ENCODE results near the gene GOLGA6C.
"Not testable (repeated sequence)": the region's sequence is repeated elsewhere in the genome, so short reads cannot be mapped to it uniquely, and the experiment has no call there.

The GOLGA6C gene

DNA sequence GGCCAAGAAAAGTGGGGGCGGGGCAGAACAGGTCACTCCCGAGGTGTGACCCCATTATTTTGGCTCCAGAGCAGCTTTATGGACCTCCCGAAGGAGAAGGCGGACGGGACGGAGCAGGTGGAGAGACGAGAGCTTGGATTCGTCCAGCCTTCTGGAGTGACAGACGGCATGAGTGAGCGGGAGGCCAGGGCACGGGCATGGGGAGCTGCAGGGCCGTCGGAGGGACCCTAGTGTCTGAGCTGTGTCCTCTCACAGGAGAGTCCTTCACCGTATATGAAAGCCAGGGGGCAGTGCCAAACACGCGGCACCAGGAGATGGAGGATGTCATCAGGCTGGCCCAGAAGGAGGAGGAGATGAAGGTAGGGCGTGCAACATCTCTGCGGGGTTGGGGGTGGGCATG lies 35.5 kb downstream of the GOLGA6C start:
- H3K4me1 ChIP-seq (ENCODE audit: insufficient read depth, poor library complexity, severe bottlenecking); H3K27me3 ChIP-seq (ENCODE audit: insufficient read depth, poor library complexity, severe bottlenecking); DNase-seq (ENCODE audit: low spot score); ATAC-seq (ENCODE audit: low read depth); H3K9me3 ChIP-seq (ENCODE audit: severe bottlenecking); H3K27ac ChIP-seq (ENCODE audit: poor library complexity, severe bottlenecking); H3K4me3 ChIP-seq (ENCODE audit: severe bottlenecking); H3K36me3 ChIP-seq (ENCODE audit: low read depth): not testable (repeated sequence)

DNA sequence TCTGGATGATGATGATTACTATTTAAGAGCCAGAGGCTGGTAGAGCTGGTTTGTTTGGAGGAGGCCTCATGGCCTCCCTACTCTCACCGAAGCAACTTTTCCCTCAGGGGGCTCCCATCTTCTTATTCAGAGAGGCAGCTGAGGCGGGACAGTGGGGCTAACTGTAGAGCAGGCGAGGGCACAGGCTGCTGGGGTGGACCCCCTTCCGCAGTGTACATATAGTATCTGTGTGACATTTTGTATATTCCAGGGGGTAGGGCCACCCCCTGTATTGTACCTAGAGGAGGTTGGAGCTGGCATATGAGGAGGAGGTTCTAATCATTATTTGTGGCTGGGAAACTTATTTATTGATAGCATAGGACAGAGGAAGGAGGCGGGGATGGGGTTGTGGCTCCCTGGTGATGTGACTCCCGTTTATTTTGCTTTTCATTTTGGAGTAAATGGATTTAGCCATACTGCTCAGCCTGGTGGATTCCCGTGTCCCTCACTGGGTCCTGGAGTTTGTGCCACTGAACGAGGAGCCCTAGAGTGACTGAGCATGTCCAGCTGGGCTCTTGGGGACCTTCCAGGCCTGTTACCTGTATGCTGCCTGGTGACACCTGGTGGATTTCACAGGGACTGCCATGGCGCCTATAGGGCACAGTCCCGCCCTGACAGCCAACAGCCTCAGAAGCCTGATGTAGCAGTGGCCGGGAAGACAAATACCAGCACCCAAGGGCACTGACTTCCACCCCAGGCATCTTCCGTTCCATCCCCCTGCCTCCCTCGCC lies 40.6 kb downstream of the GOLGA6C start:
- H3K4me3 ChIP-seq (ENCODE audit: severe bottlenecking); H3K4me1 ChIP-seq (ENCODE audit: insufficient read depth, poor library complexity, severe bottlenecking); H3K36me3 ChIP-seq (ENCODE audit: low read depth); H3K27me3 ChIP-seq (ENCODE audit: insufficient read depth, poor library complexity, severe bottlenecking); H3K9me3 ChIP-seq (ENCODE audit: severe bottlenecking); DNase-seq (ENCODE audit: low spot score); H3K27ac ChIP-seq (ENCODE audit: poor library complexity, severe bottlenecking): not testable (repeated sequence)
- peak; percentile 97 for ATAC-seq (ENCODE audit: low read depth)

DNA sequence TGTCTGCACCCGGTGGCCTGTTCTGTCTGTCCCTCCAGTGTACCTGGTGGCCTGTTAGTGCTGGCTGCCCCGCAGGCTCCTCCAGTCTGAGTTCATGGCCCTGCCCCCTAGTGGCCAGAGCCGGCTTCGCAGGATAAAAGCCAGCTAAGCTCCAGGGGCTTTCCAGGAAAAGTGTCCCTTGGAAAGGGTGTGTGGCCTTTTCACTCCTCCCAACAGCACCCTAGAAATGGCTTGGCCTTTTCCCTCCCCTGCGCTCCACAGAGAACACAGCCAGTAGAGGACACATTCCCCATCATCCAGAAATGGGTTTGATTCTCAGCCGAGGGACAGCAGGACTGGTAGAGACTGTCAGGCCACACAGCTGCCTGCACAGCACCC lies 41.2 kb downstream of the GOLGA6C start:
- not testable (repeated sequence) for H3K36me3 ChIP-seq (ENCODE audit: low read depth); H3K9me3 ChIP-seq (ENCODE audit: severe bottlenecking); H3K27ac ChIP-seq (ENCODE audit: poor library complexity, severe bottlenecking); H3K4me1 ChIP-seq (ENCODE audit: insufficient read depth, poor library complexity, severe bottlenecking); H3K4me3 ChIP-seq (ENCODE audit: severe bottlenecking); H3K27me3 ChIP-seq (ENCODE audit: insufficient read depth, poor library complexity, severe bottlenecking); DNase-seq (ENCODE audit: low spot score)
- TF ChIP-seq, protein P1, sequence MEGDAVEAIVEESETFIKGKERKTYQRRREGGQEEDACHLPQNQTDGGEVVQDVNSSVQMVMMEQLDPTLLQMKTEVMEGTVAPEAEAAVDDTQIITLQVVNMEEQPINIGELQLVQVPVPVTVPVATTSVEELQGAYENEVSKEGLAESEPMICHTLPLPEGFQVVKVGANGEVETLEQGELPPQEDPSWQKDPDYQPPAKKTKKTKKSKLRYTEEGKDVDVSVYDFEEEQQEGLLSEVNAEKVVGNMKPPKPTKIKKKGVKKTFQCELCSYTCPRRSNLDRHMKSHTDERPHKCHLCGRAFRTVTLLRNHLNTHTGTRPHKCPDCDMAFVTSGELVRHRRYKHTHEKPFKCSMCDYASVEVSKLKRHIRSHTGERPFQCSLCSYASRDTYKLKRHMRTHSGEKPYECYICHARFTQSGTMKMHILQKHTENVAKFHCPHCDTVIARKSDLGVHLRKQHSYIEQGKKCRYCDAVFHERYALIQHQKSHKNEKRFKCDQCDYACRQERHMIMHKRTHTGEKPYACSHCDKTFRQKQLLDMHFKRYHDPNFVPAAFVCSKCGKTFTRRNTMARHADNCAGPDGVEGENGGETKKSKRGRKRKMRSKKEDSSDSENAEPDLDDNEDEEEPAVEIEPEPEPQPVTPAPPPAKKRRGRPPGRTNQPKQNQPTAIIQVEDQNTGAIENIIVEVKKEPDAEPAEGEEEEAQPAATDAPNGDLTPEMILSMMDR (IDR thresholded peaks at IDR 0.05; ENCODE audit: poor library complexity, severe bottlenecking): peak; percentile 75
- ATAC-seq (ENCODE audit: low read depth): peak; percentile 88

DNA sequence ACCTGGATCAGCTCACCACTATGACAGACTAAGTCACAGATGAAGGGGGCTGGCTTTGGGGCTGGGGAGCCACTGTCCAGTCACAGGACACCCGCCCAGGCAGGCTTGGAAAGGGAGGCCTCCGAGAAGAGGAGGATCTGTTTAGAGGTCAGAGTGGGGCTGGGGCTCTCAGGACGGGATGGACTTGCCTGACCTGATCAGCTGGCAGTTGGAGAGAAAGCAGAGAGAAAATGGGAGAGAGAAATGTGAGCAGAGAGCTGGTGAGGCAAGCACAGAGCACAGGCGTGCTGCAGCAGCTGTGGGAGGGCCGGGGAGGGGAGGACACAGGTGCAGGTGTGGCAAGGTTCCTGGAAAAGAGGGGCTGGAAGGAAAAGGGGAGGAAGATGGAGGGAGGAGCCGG lies 41.9 kb downstream of the GOLGA6C start:
- H3K27me3 ChIP-seq (ENCODE audit: insufficient read depth, poor library complexity, severe bottlenecking): peaks cover 12% of the 10 kb centered on the region
- not testable (repeated sequence) for H3K27ac ChIP-seq (ENCODE audit: poor library complexity, severe bottlenecking); H3K36me3 ChIP-seq (ENCODE audit: low read depth); H3K4me3 ChIP-seq (ENCODE audit: severe bottlenecking); ATAC-seq (ENCODE audit: low read depth); H3K4me1 ChIP-seq (ENCODE audit: insufficient read depth, poor library complexity, severe bottlenecking); H3K9me3 ChIP-seq (ENCODE audit: severe bottlenecking); DNase-seq (ENCODE audit: low spot score)

DNA sequence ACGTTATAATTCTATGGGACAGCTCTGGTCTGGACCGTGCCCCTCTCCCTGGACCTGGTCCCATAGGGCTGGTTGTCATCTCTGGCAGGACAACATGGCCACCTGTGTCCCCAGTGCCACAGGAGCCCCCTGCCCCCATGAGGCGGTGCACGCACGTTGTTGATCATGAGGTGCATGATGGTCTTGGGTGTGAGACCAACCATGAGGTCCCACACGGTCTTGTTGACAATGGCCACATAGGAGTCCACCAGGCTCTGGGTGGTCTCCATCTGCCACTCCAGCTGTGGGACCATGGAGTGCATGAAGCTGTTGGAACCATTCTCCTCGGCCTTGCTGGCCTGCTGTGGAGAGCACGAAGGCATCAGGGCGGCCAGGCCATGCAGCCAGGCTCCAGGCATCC lies 44.2 kb downstream of the GOLGA6C start:
- H3K4me3 ChIP-seq (ENCODE audit: severe bottlenecking): no peak overlapping the region
- H3K4me1 ChIP-seq (ENCODE audit: insufficient read depth, poor library complexity, severe bottlenecking): no peaks in the 10 kb centered on the region
- DNase-seq (ENCODE audit: low spot score) (no peak), ATAC-seq (ENCODE audit: low read depth) (no peak)
- TF ChIP-seq, protein P1 (IDR thresholded peaks at IDR 0.05; ENCODE audit: poor library complexity, severe bottlenecking): no peak
- H3K27ac ChIP-seq (ENCODE audit: poor library complexity, severe bottlenecking): no peak overlapping the region
- no peaks in the 10 kb centered on the region for H3K36me3 ChIP-seq (ENCODE audit: low read depth)
- H3K9me3 ChIP-seq (ENCODE audit: severe bottlenecking): no peaks in the 10 kb centered on the region
- peaks cover 12% of the 10 kb centered on the region for H3K27me3 ChIP-seq (ENCODE audit: insufficient read depth, poor library complexity, severe bottlenecking)

DNA sequence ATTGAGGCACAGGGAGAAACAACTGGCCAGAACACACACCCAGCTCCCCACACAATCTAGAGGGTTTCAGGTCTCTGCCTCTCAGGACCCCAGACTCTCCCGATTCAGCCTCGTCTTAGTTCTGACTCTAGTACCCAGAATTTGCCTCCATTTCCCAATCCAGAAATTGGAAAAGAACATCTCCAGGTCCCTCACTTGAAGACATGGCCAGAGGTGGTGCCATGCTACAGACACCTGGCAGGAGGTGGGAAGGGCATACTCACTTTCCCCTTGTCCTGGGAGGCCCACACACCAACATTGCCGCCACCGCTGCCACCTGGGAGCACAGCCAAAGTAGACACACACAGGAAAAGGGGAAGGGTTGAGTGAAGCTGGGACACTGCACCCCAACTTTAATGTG lies 44.6 kb downstream of the GOLGA6C start:
- ATAC-seq (ENCODE audit: low read depth); H3K4me3 ChIP-seq (ENCODE audit: severe bottlenecking); H3K27ac ChIP-seq (ENCODE audit: poor library complexity, severe bottlenecking); H3K36me3 ChIP-seq (ENCODE audit: low read depth); H3K4me1 ChIP-seq (ENCODE audit: insufficient read depth, poor library complexity, severe bottlenecking); DNase-seq (ENCODE audit: low spot score); H3K9me3 ChIP-seq (ENCODE audit: severe bottlenecking): not testable (repeated sequence)
- H3K27me3 ChIP-seq (ENCODE audit: insufficient read depth, poor library complexity, severe bottlenecking): peaks cover 12% of the 10 kb centered on the region

DNA sequence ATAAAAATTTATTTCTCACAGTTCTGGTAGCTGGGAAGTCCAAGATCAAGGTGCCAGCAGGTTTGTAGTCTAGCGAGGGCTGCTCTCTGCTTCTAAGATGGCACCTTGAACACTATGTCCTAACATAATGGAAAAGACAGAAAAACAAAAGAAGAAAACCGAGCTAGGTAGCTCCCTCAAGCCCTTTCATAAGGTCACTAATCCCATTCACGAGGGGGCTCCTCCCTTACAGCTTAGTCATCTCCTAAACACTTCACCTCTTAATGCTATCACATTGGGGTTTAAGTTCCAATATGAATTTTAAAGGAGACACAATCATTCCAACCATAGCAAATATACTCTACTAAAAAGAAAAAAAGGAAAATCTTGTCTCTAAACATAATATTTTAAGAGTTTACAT lies 48.1 kb downstream of the GOLGA6C start:
- Histone ChIP-seq H3K9me3 (ENCODE audit: severe bottlenecking) (no peaks in the 10 kb centered on the region), H3K4me1 (ENCODE audit: insufficient read depth, poor library complexity, severe bottlenecking) (no peaks in the 10 kb centered on the region), H3K4me3 (ENCODE audit: severe bottlenecking) (no peak overlapping the region), H3K27me3 (ENCODE audit: insufficient read depth, poor library complexity, severe bottlenecking) (peaks cover 12% of the 10 kb centered on the region), H3K27ac (ENCODE audit: poor library complexity, severe bottlenecking) (no peak overlapping the region), H3K36me3 (ENCODE audit: low read depth) (no peaks in the 10 kb centered on the region)
- no peak for ATAC-seq (ENCODE audit: low read depth)
- DNase-seq (ENCODE audit: low spot score): no peak
- TF ChIP-seq, protein P1 (IDR thresholded peaks at IDR 0.05; ENCODE audit: poor library complexity, severe bottlenecking): no peak
